HepG2 (cell line): ENCODE data around the gene CAMTA1.

Experiments used
- CC2D1A ChIP-seq: sonication (generic); formaldehyde crosslinking; IDR thresholded peaks from 2 replicates; pipeline ENCODE4 v1.8.1; 2023; ENCODE audit warnings: mild to moderate bottlenecking, missing genetic modification reagents
- ETS1 ChIP-seq: sonication (generic); formaldehyde crosslinking; IDR thresholded peaks from 2 replicates; pipeline ENCODE4 v1.4.0; 2020; ENCODE audit warnings: missing genetic modification reagents
- HMG20A ChIP-seq: IDR thresholded peaks from 2 replicates; pipeline ENCODE4 v1.6.1; 2016; ENCODE audit warnings: borderline replicate concordance
- KDM2A ChIP-seq: sonication (generic); formaldehyde crosslinking; IDR thresholded peaks from 2 replicates; pipeline ENCODE4 v1.4.0; 2020; ENCODE audit warnings: low read depth, missing genetic modification reagents, borderline replicate concordance
- NFYB ChIP-seq: sonication (generic); formaldehyde crosslinking; IDR thresholded peaks from 2 replicates; pipeline ENCODE4 v1.4.0; 2020; ENCODE audit warnings: missing genetic modification reagents
- ZNF331 ChIP-seq: sonication (generic); formaldehyde crosslinking; IDR thresholded peaks from 2 replicates; pipeline ENCODE4 v1.4.0; 2020; ENCODE audit warnings: missing genetic modification reagents

DNA sequence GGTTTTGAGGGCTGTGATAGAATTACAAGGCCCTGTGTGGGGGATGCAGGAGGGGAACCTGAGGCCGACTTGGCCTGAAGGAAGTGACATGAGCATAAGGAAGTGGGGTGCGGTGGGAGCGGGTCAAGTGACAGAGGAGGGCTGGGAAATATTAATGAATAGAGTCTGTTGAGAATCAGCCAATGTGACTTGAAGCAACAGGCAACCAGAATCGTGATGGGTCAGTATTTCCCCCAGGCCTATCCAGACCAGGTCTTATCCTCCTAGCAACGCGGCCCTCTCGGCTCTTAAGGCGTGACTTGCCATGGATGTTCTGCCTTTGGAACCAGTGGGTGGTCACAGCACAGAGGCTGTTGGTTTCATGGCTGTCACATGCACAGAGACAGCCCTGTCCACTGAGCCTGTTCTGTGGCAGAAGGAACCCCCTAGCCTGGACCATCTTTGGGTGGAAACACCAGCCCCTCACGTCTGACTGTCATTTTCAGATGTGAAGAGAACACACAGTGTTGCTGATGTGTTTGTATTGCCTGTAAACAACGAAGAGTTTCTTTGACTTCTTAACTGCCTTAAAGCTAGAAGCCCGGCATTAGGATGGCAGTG is 468.8 kb downstream of the CAMTA1 start:
- TF ChIP-seq ETS1 (CRISPR knock-in tag) (no peak), HMG20A (CRISPR knock-in tag) (no peak), CC2D1A (CRISPR knock-in tag) (no peak), ZNF331 (CRISPR knock-in tag) (no peak), NFYB (CRISPR knock-in tag) (no peak), KDM2A (CRISPR knock-in tag) (no peak)
